ENCODE data around the gene AKT3.

Gene AKT3

GRCh38 chr1:243501002-243501401 lies 349.0 kb downstream of the AKT3 start:
- no peak overlapping the region for H3K4me2 ChIP-seq (ENCODE audit: low read length)
- no peak for TF ChIP-seq EZH2phosphoT487 (IDR thresholded peaks at IDR 0.05; ENCODE audit: borderline replicate concordance, low read length)
- no peak for TF ChIP-seq CTCF (IDR thresholded peaks at IDR 0.05; ENCODE audit: low read depth, low read length, poor library complexity, severe bottlenecking)
- no peaks in the 10 kb centered on the region for H3F3A ChIP-seq (ENCODE audit: control insufficient read depth, insufficient read depth)
- H4K20me1 ChIP-seq (ENCODE audit: control insufficient read depth, insufficient read depth, low read depth, low read length) = no peaks in the 10 kb centered on the region
- no peaks in the 10 kb centered on the region for H3K79me2 ChIP-seq (ENCODE audit: control insufficient read depth, low read length)
- H3K36me3 ChIP-seq (ENCODE audit: control insufficient read depth, low read length) = no peaks in the 10 kb centered on the region
- no peaks in the 10 kb centered on the region for H3K4me1 ChIP-seq (ENCODE audit: control insufficient read depth, low read length)
- no peaks in the 10 kb centered on the region for H3K9me3 ChIP-seq (ENCODE audit: control insufficient read depth, insufficient read depth, low read length)
- no peak overlapping the region for H3K4me3 ChIP-seq (ENCODE audit: low read length)
- no peaks in the 10 kb centered on the region for H3K27me3 ChIP-seq (ENCODE audit: control insufficient read depth, low read length)
- no peaks in the 10 kb centered on the region for H3K9me2 ChIP-seq (replicated peaks; ENCODE audit: control insufficient read depth, low read length)
- H3K27ac ChIP-seq (ENCODE audit: low read depth, low read length) = no peak overlapping the region

- Histone ChIP-seq H3F3A (ENCODE audit: control insufficient read depth, insufficient read depth) (no peaks in the 10 kb centered on the region), H3K79me2 (ENCODE audit: control insufficient read depth, low read length) (no peaks in the 10 kb centered on the region), H3K27me3 (ENCODE audit: control insufficient read depth, low read length) (no peaks in the 10 kb centered on the region), H3K4me1 (ENCODE audit: control insufficient read depth, low read length) (no peaks in the 10 kb centered on the region), H3K9me2 (replicated peaks; ENCODE audit: control insufficient read depth, low read length) (no peaks in the 10 kb centered on the region), H3K27ac (ENCODE audit: low read depth, low read length) (no peak overlapping the region), H3K36me3 (ENCODE audit: control insufficient read depth, low read length) (no peaks in the 10 kb centered on the region), H3K4me2 (ENCODE audit: low read length) (no peak overlapping the region), H4K20me1 (ENCODE audit: control insufficient read depth, insufficient read depth, low read depth, low read length) (no peaks in the 10 kb centered on the region), H3K4me3 (ENCODE audit: low read length) (no peak overlapping the region), H3K9me3 (ENCODE audit: control insufficient read depth, insufficient read depth, low read length) (no peaks in the 10 kb centered on the region)
- TF ChIP-seq EZH2phosphoT487 (IDR thresholded peaks at IDR 0.05; ENCODE audit: borderline replicate concordance, low read length) (no peak), CTCF (IDR thresholded peaks at IDR 0.05; ENCODE audit: low read depth, low read length, poor library complexity, severe bottlenecking) (no peak)
Observed at GRCh38 chr1:243500512-243500911, 349.5 kb downstream of the AKT3 start.

GRCh38 chr1:243499711-243500110 lies 350.3 kb downstream of the AKT3 start:
- Histone ChIP-seq H4K20me1 (ENCODE audit: control insufficient read depth, insufficient read depth, low read depth, low read length) (no peaks in the 10 kb centered on the region), H3F3A (ENCODE audit: control insufficient read depth, insufficient read depth) (no peaks in the 10 kb centered on the region), H3K27me3 (ENCODE audit: control insufficient read depth, low read length) (no peaks in the 10 kb centered on the region), H3K79me2 (ENCODE audit: control insufficient read depth, low read length) (no peaks in the 10 kb centered on the region), H3K36me3 (ENCODE audit: control insufficient read depth, low read length) (no peaks in the 10 kb centered on the region), H3K9me3 (ENCODE audit: control insufficient read depth, insufficient read depth, low read length) (no peaks in the 10 kb centered on the region), H3K27ac (ENCODE audit: low read depth, low read length) (no peak overlapping the region), H3K4me1 (ENCODE audit: control insufficient read depth, low read length) (no peaks in the 10 kb centered on the region), H3K4me3 (ENCODE audit: low read length) (no peak overlapping the region), H3K9me2 (replicated peaks; ENCODE audit: control insufficient read depth, low read length) (no peaks in the 10 kb centered on the region), H3K4me2 (ENCODE audit: low read length) (no peak overlapping the region)
- no peak for TF ChIP-seq EZH2phosphoT487 (IDR thresholded peaks at IDR 0.05; ENCODE audit: borderline replicate concordance, low read length)
- TF ChIP-seq CTCF (IDR thresholded peaks at IDR 0.05; ENCODE audit: low read depth, low read length, poor library complexity, severe bottlenecking) = no peak

GRCh38 chr1:243499248-243499647 lies 350.8 kb downstream of the AKT3 start:
- no peaks in the 10 kb centered on the region for H3F3A ChIP-seq (ENCODE audit: control insufficient read depth, insufficient read depth)
- TF ChIP-seq EZH2phosphoT487 (IDR thresholded peaks at IDR 0.05; ENCODE audit: borderline replicate concordance, low read length) (no peak), CTCF (IDR thresholded peaks at IDR 0.05; ENCODE audit: low read depth, low read length, poor library complexity, severe bottlenecking) (no peak)
- no peaks in the 10 kb centered on the region for H3K9me3 ChIP-seq (ENCODE audit: control insufficient read depth, insufficient read depth, low read length)
- H3K36me3 ChIP-seq (ENCODE audit: control insufficient read depth, low read length) = no peaks in the 10 kb centered on the region
- H3K79me2 ChIP-seq (ENCODE audit: control insufficient read depth, low read length) = no peaks in the 10 kb centered on the region
- no peak overlapping the region for H3K4me2 ChIP-seq (ENCODE audit: low read length)
- no peak overlapping the region for H3K4me3 ChIP-seq (ENCODE audit: low read length)
- H4K20me1 ChIP-seq (ENCODE audit: control insufficient read depth, insufficient read depth, low read depth, low read length) = no peaks in the 10 kb centered on the region
- H3K9me2 ChIP-seq (replicated peaks; ENCODE audit: control insufficient read depth, low read length) = no peaks in the 10 kb centered on the region
- no peaks in the 10 kb centered on the region for H3K27me3 ChIP-seq (ENCODE audit: control insufficient read depth, low read length)
- H3K27ac ChIP-seq (ENCODE audit: low read depth, low read length) = no peak overlapping the region
- H3K4me1 ChIP-seq (ENCODE audit: control insufficient read depth, low read length) = no peaks in the 10 kb centered on the region
